ENCODE measurements around the gene DBT.

GRCh38 chr1:100147875-100148274, 101.8 kb downstream of the DBT start:
- TF ChIP-seq POLR2A (IDR thresholded peaks at IDR 0.05; ENCODE audit: low read depth, low read length) (no peak), POLR2AphosphoS5 (IDR thresholded peaks at IDR 0.05; ENCODE audit: low read depth, low read length) (no peak), TAF1 (IDR thresholded peaks at IDR 0.05; ENCODE audit: low read depth, low read length) (no peak), SPI1 (IDR thresholded peaks at IDR 0.05; ENCODE audit: low read depth, low read length) (no peak), POU2F2 (IDR thresholded peaks at IDR 0.05; ENCODE audit: low read depth, low read length) (no peak)
